H1 (cell line): ENCODE results near the gene FOXD4L1. TPM values are rescaled to one million over a fixed set of nuclear protein-coding genes. Genes with fewer than 3 reads are reported as not detected.
"Not testable (repeated sequence)": the region's sequence is repeated elsewhere in the genome, so short reads cannot be mapped to it uniquely, and the experiment has no call there.

Experiments used
- CTCF ChIA-PET: fragments of 300-600 bp; sonication (Branson Sonifier 250); formaldehyde crosslinking; loops from one replicate; lab custom pipeline; 2021; ENCODE audit not compliant: partially characterized antibody; lab: Charles Lee
- POLR2A ChIA-PET: fragments of 300-600 bp; sonication (Branson Sonifier 250); formaldehyde crosslinking; loops from one replicate; lab custom pipeline; 2021; ENCODE audit warnings: inconsistent platforms; ENCODE audit not compliant: partially characterized antibody; lab: Charles Lee
- DNase-seq, 2 experiments: peaks; one replicate each; pipeline versions ENCODE4 v3.0.0 to v3.0.0-alpha.2; 2010 to 2022; ENCODE audit warnings: low spot score in 2 of 2, low read depth in 1 of 2, mixed read lengths in 1 of 2
- FAIRE-seq: peaks from 2 replicates; lab custom pipeline; 2011; peaks lifted over from hg19 to GRCh38; lab: Jason Lieb, UNC
- H2AFZ ChIP-seq: 2 replicates; pipeline ENCODE4 v1.8.1; 2012; ENCODE audit warnings: low read length, inconsistent platforms
- H2AK5ac ChIP-seq: 2 replicates; pipeline ENCODE4 v1.6.1; 2013; ENCODE audit warnings: low read depth, low read length
- H2BK120ac ChIP-seq: replicated peaks from 2 replicates; pipeline ENCODE3; 2013; ENCODE audit warnings: low read depth, low read length, inconsistent platforms
- H2BK12ac ChIP-seq: 2 replicates; pipeline ENCODE4 v1.6.1; 2013; ENCODE audit warnings: low read depth, low read length
- H2BK15ac ChIP-seq: 2 replicates; pipeline ENCODE4 v1.6.1; 2013; ENCODE audit warnings: low read length
- H2BK20ac ChIP-seq: 2 replicates; pipeline ENCODE4 v1.6.1; 2013; ENCODE audit warnings: low read length
- H2BK5ac ChIP-seq: 2 replicates; pipeline ENCODE4 v1.6.1; 2013; ENCODE audit warnings: low read depth, low read length
- H3K14ac ChIP-seq: 2 replicates; pipeline ENCODE4 v1.6.1; 2013; ENCODE audit warnings: inconsistent platforms; ENCODE audit not compliant: insufficient read length
- H3K18ac ChIP-seq: 2 replicates; pipeline ENCODE4 v1.6.1; 2013; ENCODE audit warnings: low read length; ENCODE audit errors: extremely low read depth
- H3K23ac ChIP-seq: 2 replicates; pipeline ENCODE4 v1.6.1; 2013; ENCODE audit warnings: inconsistent platforms; ENCODE audit not compliant: insufficient read length
- H3K23me2 ChIP-seq: 2 replicates; pipeline ENCODE4 v1.6.1; 2013; ENCODE audit warnings: low read depth, low read length
- H3K27ac ChIP-seq: 2 replicates; pipeline ENCODE4 v1.6.1; 2011; ENCODE audit warnings: low read depth, low read length, inconsistent platforms
- H3K27me3 ChIP-seq, 4 experiments: replicated peaks in 1 of 4; 1 replicate in 1 of 4; 2 replicates in 3 of 4; pipeline versions ENCODE4 v1.6.1 to v1.8.1; 2011 to 2013; ENCODE audit warnings: low read length in 3 of 4, mild to moderate bottlenecking in 3 of 4, inconsistent platforms in 2 of 4, mixed read lengths in 2 of 4, moderate library complexity in 1 of 4; ENCODE audit not compliant: control insufficient read depth in 3 of 4, insufficient read depth in 3 of 4; ENCODE audit errors: extremely low read depth in 1 of 4
- H3K36me3 ChIP-seq, 4 experiments: 2 replicates each; pipeline versions ENCODE4 v1.6.1 to v1.8.1; 2011 to 2013; ENCODE audit warnings: mild to moderate bottlenecking in 4 of 4, low read length in 3 of 4, moderate library complexity in 2 of 4, control low read depth in 1 of 4, inconsistent platforms in 1 of 4; ENCODE audit not compliant: insufficient read depth in 4 of 4, control insufficient read depth in 2 of 4
- H3K4ac ChIP-seq: replicated peaks from 2 replicates; pipeline ENCODE3; 2013; ENCODE audit warnings: low read length, low read depth, mixed read lengths, inconsistent platforms; ENCODE audit not compliant: insufficient read length
- H3K4me1 ChIP-seq, 4 experiments: replicated peaks in 1 of 4; 1 replicate in 1 of 4; 2 replicates in 3 of 4; pipeline versions ENCODE4 v1.6.1 to v1.8.1; 2011 to 2013; ENCODE audit warnings: low read length in 3 of 4, inconsistent platforms in 2 of 4, mixed read lengths in 1 of 4; ENCODE audit not compliant: insufficient read depth in 4 of 4, control insufficient read depth in 3 of 4
- H3K4me2 ChIP-seq, 2 experiments: 2 replicates each; pipeline versions ENCODE4 v1.6.1 to v1.8.1; 2011 to 2013; ENCODE audit warnings: low read depth in 2 of 2, low read length in 2 of 2, control low read depth in 1 of 2, inconsistent platforms in 1 of 2, mild to moderate bottlenecking in 1 of 2; ENCODE audit not compliant: insufficient read depth in 1 of 2
- H3K4me3 ChIP-seq, 4 experiments: fragments of 200-600, 300-600 bp in 1 of 4; sonication (generic), shearing (Covaris generic), sonication (Bioruptor Twin) in 1 of 4; 2 replicates each; pipeline versions ENCODE4 v1.5.1 to v1.8.1; 2011 to 2016; ENCODE audit warnings: low read length in 4 of 4, low read depth in 3 of 4, control low read depth in 2 of 4, inconsistent platforms in 2 of 4, mild to moderate bottlenecking in 2 of 4, mixed read lengths in 1 of 4, moderate library complexity in 1 of 4; ENCODE audit not compliant: insufficient read depth in 2 of 4; ENCODE audit errors: extremely low read depth in 1 of 4
- H3K56ac ChIP-seq: replicated peaks from 2 replicates; pipeline ENCODE3; 2013; ENCODE audit warnings: low read depth, mild to moderate bottlenecking, mixed read lengths, low read length, inconsistent platforms; ENCODE audit not compliant: insufficient read length
- H3K79me1 ChIP-seq: 2 replicates; pipeline ENCODE4 v1.6.1; 2013; ENCODE audit warnings: low read depth, low read length, control low read depth
- H3K79me2 ChIP-seq, 2 experiments: 2 replicates each; pipeline versions ENCODE4 v1.6.1 to v1.8.1; 2012 to 2013; ENCODE audit warnings: low read length in 2 of 2, mild to moderate bottlenecking in 2 of 2, inconsistent platforms in 1 of 2; ENCODE audit not compliant: insufficient read depth in 2 of 2, control insufficient read depth in 1 of 2
- H3K9ac ChIP-seq, 4 experiments: replicated peaks in 1 of 4; 1 replicate in 1 of 4; 2 replicates in 3 of 4; pipeline versions ENCODE4 v1.6.1 to v1.8.1; 2011 to 2013; ENCODE audit warnings: low read depth in 3 of 4, low read length in 3 of 4, control low read depth in 2 of 4, mild to moderate bottlenecking in 2 of 4, moderate library complexity in 2 of 4, inconsistent platforms in 1 of 4; ENCODE audit errors: extremely low read depth in 1 of 4
- H3K9me3 ChIP-seq, 2 experiments: 2 replicates each; pipeline versions ENCODE4 v1.6.1 to v1.8.1; 2012 to 2013; ENCODE audit warnings: mild to moderate bottlenecking in 2 of 2, moderate library complexity in 2 of 2, control low read depth in 1 of 2, inconsistent platforms in 1 of 2, low read depth in 1 of 2, low read length in 1 of 2, mixed read lengths in 1 of 2; ENCODE audit not compliant: insufficient read depth in 2 of 2
- H4K20me1 ChIP-seq, 2 experiments: replicated peaks in 1 of 2; 2 replicates each; pipeline versions ENCODE3 to v1.8.1; 2011 to 2013; ENCODE audit warnings: inconsistent platforms in 2 of 2, low read length in 2 of 2, mild to moderate bottlenecking in 1 of 2; ENCODE audit not compliant: insufficient read depth in 2 of 2, control insufficient read depth in 1 of 2
- H4K5ac ChIP-seq: 2 replicates; pipeline ENCODE4 v1.6.1; 2013; ENCODE audit warnings: low read length, low read depth, mixed read lengths, inconsistent platforms; ENCODE audit not compliant: insufficient read length
- H4K8ac ChIP-seq: 2 replicates; pipeline ENCODE4 v1.8.0; 2013; ENCODE audit warnings: mild to moderate bottlenecking, moderate library complexity, low read length, inconsistent platforms; ENCODE audit not compliant: insufficient read depth; ENCODE audit errors: extremely low read depth
- H4K91ac ChIP-seq: replicated peaks from 2 replicates; pipeline ENCODE3; 2013; ENCODE audit warnings: low read length, mixed read lengths, inconsistent platforms; ENCODE audit not compliant: insufficient read length
- WGBS, 2 experiments: shearing (Covaris generic) in 1 of 2; methylation state at CpG; one replicate each; pipeline versions ENCODE4 v1.1.6 to v1.1.7; 2013 to 2015; ENCODE audit warnings: low lambda C conversion rate in 2 of 2, mixed read lengths in 2 of 2, inconsistent platforms in 1 of 2, low coverage in 1 of 2, missing lambda C conversion rate in 1 of 2; ENCODE audit not compliant: insufficient replicate concordance in 2 of 2, insufficient coverage in 1 of 2, insufficient read length in 1 of 2; ENCODE audit errors: extremely low coverage in 1 of 2, missing lambda C conversion rate in 1 of 2; 5-methylcytosine and 5-hydroxymethylcytosine counted together
- polyA plus RNA-seq, 7 experiments: library from polyadenylated mRNA; depleted of rRNA in 3 of 7; stranded (reverse) in 5 of 7; unstranded in 2 of 7; fragments of >200 nt in 5 of 7; fragments of 200-250 nt in 2 of 7; gene quantifications; 1 replicate in 5 of 7; 2 replicates in 1 of 7; 4 replicates in 1 of 7; pipeline versions ENCODE4 v1.2.1 to v1.2.3, GENCODE V29; 2011 to 2013; ENCODE audit warnings: missing spikeins in 2 of 7, mixed read lengths in 2 of 7
- total RNA-seq: library from RNA; stranded (reverse); fragmentation: NEBNext Ultra II Directional; extraction: Animal tissue kit (Norgen Biotek cat#: 25700); gene quantifications from 2 replicates; pipeline ENCODE4 v1.2.1, GENCODE V29; 2021

Gene FOXD4L1
- total and polyA plus RNA-seq, 2 of the 8 experiments (the other 6 are each of a cell fraction or from before 2014, with no cell fraction given), result not detected

- H3K14ac ChIP-seq, H3K4me2 ChIP-seq, H2BK20ac ChIP-seq, H3K23me2 ChIP-seq, DNase-seq, H3K79me1 ChIP-seq, H2BK15ac ChIP-seq, H4K5ac ChIP-seq, CTCF ChIA-PET, H3K23ac ChIP-seq, H3K9ac ChIP-seq, H3K56ac ChIP-seq, H3K36me3 ChIP-seq, H2BK5ac ChIP-seq, H2AFZ ChIP-seq, H3K79me2 ChIP-seq, H3K18ac ChIP-seq, H3K4me1 ChIP-seq, H3K4me3 ChIP-seq, H4K8ac ChIP-seq, POLR2A ChIA-PET, H3K9me3 ChIP-seq, H3K27ac ChIP-seq, H2BK12ac ChIP-seq, H4K20me1 ChIP-seq, H3K27me3 ChIP-seq, H2AK5ac ChIP-seq, H3K4ac ChIP-seq, FAIRE-seq, H2BK120ac ChIP-seq, H4K91ac ChIP-seq: not testable (repeated sequence)
- 67% methylated on average over 1 of the region's 2 CpGs; no CpG with 5 or more reads in 1 of the 2 experiments for WGBS, 2 experiments
Measured at GRCh38 chr2:113517025-113517424, 18.6 kb downstream of the FOXD4L1 start.

DNA sequence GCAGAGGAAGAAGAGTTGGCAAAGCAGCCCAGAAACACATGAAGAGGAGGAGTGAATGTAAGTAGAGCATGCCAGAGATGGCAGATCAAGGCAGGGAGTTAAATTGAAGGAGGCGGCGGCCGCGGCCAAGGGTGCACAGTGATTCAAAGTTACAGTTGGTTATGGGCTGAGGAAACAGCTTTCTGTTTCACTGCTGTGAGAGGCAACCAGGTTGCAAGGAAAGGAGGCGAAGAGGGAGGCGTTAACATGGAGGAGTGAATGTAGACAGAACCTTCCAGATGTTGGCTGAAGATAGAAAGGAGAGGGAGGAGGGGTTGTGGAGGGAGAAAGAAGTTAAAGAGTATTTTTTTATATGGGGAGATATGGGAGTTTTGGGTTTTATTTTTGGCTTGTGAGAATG, 22.4 kb downstream of the FOXD4L1 start:
- H3K27me3 ChIP-seq, H3K4ac ChIP-seq, H4K20me1 ChIP-seq, H3K9me3 ChIP-seq, H2BK5ac ChIP-seq, H3K18ac ChIP-seq, H3K9ac ChIP-seq, H2AK5ac ChIP-seq, H3K27ac ChIP-seq, H2BK12ac ChIP-seq, H3K14ac ChIP-seq, H3K4me1 ChIP-seq, H3K36me3 ChIP-seq, DNase-seq, H4K5ac ChIP-seq, H2BK15ac ChIP-seq, H2AFZ ChIP-seq, H3K56ac ChIP-seq, H3K4me2 ChIP-seq, CTCF ChIA-PET, H4K8ac ChIP-seq, FAIRE-seq, H3K79me2 ChIP-seq, H4K91ac ChIP-seq, H3K79me1 ChIP-seq, H2BK20ac ChIP-seq, H2BK120ac ChIP-seq, POLR2A ChIA-PET, H3K23me2 ChIP-seq, H3K4me3 ChIP-seq, H3K23ac ChIP-seq: not testable (repeated sequence)
- 94% methylated on average over 6 of the region's 6 CpGs; no CpG with 5 or more reads in 1 of the 2 experiments for WGBS, 2 experiments
